ENCODE data around the gene LCN10. TPM values are rescaled to one million over a fixed set of nuclear protein-coding genes. Genes with fewer than 3 reads are reported as not detected.

The LCN10 gene
- total and polyA plus RNA-seq, 9 of the 15 experiments (the other 6 are each of a cell fraction or from before 2014, with no cell fraction given) = 0.10 to 0.21 (median 0.14) TPM; not detected in 6

DNA sequence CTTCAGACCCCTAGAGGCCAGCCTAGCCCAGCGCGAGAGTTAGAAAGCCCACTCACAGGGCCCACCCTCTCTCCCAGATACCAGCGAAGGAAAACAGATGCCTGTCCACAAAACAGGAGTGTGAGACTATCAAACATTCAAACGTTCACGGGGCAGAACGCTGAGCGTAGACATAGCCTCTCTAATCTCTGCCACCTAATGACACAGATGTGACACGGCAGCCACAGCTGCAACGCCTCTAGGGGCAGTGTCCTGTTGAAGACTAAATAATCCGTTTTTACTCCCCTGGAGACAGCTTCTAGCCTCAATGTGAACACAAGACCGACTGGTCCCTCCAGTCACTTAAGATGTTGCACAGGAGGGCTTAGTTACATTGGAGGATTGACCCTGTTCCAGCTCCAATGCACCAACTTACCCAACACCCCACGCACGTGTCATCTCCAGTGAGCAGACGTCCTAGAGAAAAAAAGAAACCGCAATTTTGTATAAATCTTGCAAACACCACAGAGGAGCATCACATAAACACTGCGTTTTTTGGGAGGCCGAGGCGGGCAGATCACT lies 16.0 kb downstream of the LCN10 start (continued):
- no peak for TF ChIP-seq TRIM24 (IDR thresholded peaks at IDR 0.05)
- TF ChIP-seq ARID1B (IDR thresholded peaks at IDR 0.05) = 0 out of 2 replicates have a peak, but pooled peaks have one; percentile 29
- no peak for TF ChIP-seq KHSRP (IDR thresholded peaks at IDR 0.05)
- TF ChIP-seq ETS2 (tag; IDR thresholded peaks at IDR 0.05; ENCODE audit: borderline replicate concordance, poor library complexity, severe bottlenecking) = no peak
- TF ChIP-seq NEUROD1 (IDR thresholded peaks at IDR 0.05; ENCODE audit: borderline replicate concordance, low read depth, low read length, partially characterized antibody) = no peak
- TF ChIP-seq DPF2 (IDR thresholded peaks at IDR 0.05) = peak; percentile 44
- TF ChIP-seq ZNF184 (CRISPR knock-in tag; IDR thresholded peaks at IDR 0.05) = no peak
- 0 out of 2 replicates have a peak, but pooled peaks have one; percentile 12 for TF ChIP-seq CEBPB (tag; IDR thresholded peaks at IDR 0.05)
- TF ChIP-seq, protein P1, sequence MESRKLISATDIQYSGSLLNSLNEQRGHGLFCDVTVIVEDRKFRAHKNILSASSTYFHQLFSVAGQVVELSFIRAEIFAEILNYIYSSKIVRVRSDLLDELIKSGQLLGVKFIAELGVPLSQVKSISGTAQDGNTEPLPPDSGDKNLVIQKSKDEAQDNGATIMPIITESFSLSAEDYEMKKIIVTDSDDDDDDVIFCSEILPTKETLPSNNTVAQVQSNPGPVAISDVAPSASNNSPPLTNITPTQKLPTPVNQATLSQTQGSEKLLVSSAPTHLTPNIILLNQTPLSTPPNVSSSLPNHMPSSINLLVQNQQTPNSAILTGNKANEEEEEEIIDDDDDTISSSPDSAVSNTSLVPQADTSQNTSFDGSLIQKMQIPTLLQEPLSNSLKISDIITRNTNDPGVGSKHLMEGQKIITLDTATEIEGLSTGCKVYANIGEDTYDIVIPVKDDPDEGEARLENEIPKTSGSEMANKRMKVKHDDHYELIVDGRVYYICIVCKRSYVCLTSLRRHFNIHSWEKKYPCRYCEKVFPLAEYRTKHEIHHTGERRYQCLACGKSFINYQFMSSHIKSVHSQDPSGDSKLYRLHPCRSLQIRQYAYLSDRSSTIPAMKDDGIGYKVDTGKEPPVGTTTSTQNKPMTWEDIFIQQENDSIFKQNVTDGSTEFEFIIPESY (CRISPR knock-in tag; IDR thresholded peaks at IDR 0.05) = 0 out of 2 replicates have a peak, but pooled peaks have one; percentile 35
- TF ChIP-seq KAT8 (IDR thresholded peaks at IDR 0.05; ENCODE audit: low read depth) = no peak
- TF ChIP-seq RAD21 (CRISPR knock-in tag; conservative IDR thresholded peaks at IDR 0.05 in 1 of 2, IDR thresholded peaks at IDR 0.05 in 1 of 2) = peak in 1 of 2 experiments; percentile 26; a peak in 1 of 4 replicates
- TF ChIP-seq, protein P2, sequence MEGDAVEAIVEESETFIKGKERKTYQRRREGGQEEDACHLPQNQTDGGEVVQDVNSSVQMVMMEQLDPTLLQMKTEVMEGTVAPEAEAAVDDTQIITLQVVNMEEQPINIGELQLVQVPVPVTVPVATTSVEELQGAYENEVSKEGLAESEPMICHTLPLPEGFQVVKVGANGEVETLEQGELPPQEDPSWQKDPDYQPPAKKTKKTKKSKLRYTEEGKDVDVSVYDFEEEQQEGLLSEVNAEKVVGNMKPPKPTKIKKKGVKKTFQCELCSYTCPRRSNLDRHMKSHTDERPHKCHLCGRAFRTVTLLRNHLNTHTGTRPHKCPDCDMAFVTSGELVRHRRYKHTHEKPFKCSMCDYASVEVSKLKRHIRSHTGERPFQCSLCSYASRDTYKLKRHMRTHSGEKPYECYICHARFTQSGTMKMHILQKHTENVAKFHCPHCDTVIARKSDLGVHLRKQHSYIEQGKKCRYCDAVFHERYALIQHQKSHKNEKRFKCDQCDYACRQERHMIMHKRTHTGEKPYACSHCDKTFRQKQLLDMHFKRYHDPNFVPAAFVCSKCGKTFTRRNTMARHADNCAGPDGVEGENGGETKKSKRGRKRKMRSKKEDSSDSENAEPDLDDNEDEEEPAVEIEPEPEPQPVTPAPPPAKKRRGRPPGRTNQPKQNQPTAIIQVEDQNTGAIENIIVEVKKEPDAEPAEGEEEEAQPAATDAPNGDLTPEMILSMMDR (IDR thresholded peaks at IDR 0.05 in 2 of 3, conservative IDR thresholded peaks at IDR 0.05 in 1 of 3; ENCODE audit: insufficient read depth in 2 of 3, low read depth in 1 of 3, low read length in 3 of 3) = peak; percentile 76 to 98 (median 96)
- no peak for TF ChIP-seq NR3C1 (CRISPR knock-in tag; IDR thresholded peaks at IDR 0.05)
- no peak for TF ChIP-seq RREB1 (CRISPR knock-in tag; IDR thresholded peaks at IDR 0.05)
- TF ChIP-seq CHD4 (IDR thresholded peaks at IDR 0.05; ENCODE audit: insufficient read depth, insufficient replicate concordance, low read depth, low read length, poor library complexity, severe bottlenecking) = no peak
- TF ChIP-seq HDAC6 (IDR thresholded peaks at IDR 0.05; ENCODE audit: low read depth, low read length) = no peak
- TF ChIP-seq MEF2A (IDR thresholded peaks at IDR 0.05; ENCODE audit: control insufficient read depth, low read depth, low read length) = no peak
- no peak for TF ChIP-seq ZNF507 (tag; conservative IDR thresholded peaks at IDR 0.05)
- TF ChIP-seq NFXL1 (CRISPR knock-in tag; IDR thresholded peaks at IDR 0.05) = no peak
- TF ChIP-seq ZEB2 (IDR thresholded peaks at IDR 0.05) = no peak
